SK-N-SH (cell line): ENCODE measurements around the gene NUP210L. TPM values are rescaled to one million over a fixed set of nuclear protein-coding genes. Genes with fewer than 3 reads are reported as not detected.

ENCODE experiments used
- CTCF ChIA-PET: fragments of 300-600, 350-600 bp; formaldehyde crosslinking; extraction: SDS; loops from one replicate; lab custom pipeline; 2021; lab: Yijun Ruan, JAX
- POLR2A ChIA-PET: fragments of 350-600 bp; sonication (Branson Sonifier 250); formaldehyde crosslinking; extraction: SDS; loops from one replicate; lab custom pipeline; 2020; ENCODE audit warnings: antibody characterized with exemption, inconsistent platforms; lab: Yijun Ruan, JAX
- DNase-seq: peaks from one replicate; pipeline ENCODE4 v3.0.0; 2012
- H2AFZ ChIP-seq: fragments of 200-600 bp; sonication (generic); 2 replicates; pipeline ENCODE4 v1.8.1; 2016; ENCODE audit warnings: antibody characterized with exemption, mild to moderate bottlenecking, low read depth
- H3F3A ChIP-seq: fragments of 200-600 bp; sonication (generic); replicated peaks from 2 replicates; pipeline ENCODE3; 2016; ENCODE audit warnings: antibody characterized with exemption, mild to moderate bottlenecking; ENCODE audit not compliant: insufficient read depth
- H3K27ac ChIP-seq, 2 experiments: fragments of 200-500 bp in 1 of 2; fragments of 200-600 bp in 1 of 2; sonication (Bioruptor generic) in 1 of 2; sonication (generic), shearing (Covaris generic) in 1 of 2; 2 replicates each; pipeline versions ENCODE4 v1.5.1 to v1.6.1; 2014 to 2016; ENCODE audit warnings: low read depth in 2 of 2, inconsistent platforms in 1 of 2, low read length in 1 of 2, mild to moderate bottlenecking in 1 of 2, mixed read lengths in 1 of 2
- H3K27me3 ChIP-seq: fragments of 200-600 bp; sonication (generic), shearing (Covaris generic); 2 replicates; pipeline ENCODE4 v1.6.1; 2016; ENCODE audit warnings: mixed run types; ENCODE audit not compliant: insufficient read depth
- H3K36me3 ChIP-seq, 2 experiments: fragments of 200-500 bp in 1 of 2; fragments of 200-600 bp in 1 of 2; sonication (Bioruptor generic) in 1 of 2; sonication (generic) in 1 of 2; replicated peaks in 1 of 2; 2 replicates each; pipeline versions ENCODE3 to v1.5.1; 2014 to 2016; ENCODE audit warnings: low read length in 1 of 2, mild to moderate bottlenecking in 1 of 2; ENCODE audit not compliant: insufficient read depth in 2 of 2, control insufficient read depth in 1 of 2
- H3K4me1 ChIP-seq, 2 experiments: fragments of 200-500 bp in 1 of 2; fragments of 200-600 bp in 1 of 2; sonication (Bioruptor generic) in 1 of 2; sonication (generic), shearing (Covaris generic) in 1 of 2; 2 replicates each; pipeline versions ENCODE4 v1.5.1 to v1.6.1; 2014 to 2016; ENCODE audit warnings: low read depth in 1 of 2, low read length in 1 of 2, mixed run types in 1 of 2; ENCODE audit not compliant: insufficient read depth in 2 of 2, control insufficient read depth in 1 of 2
- H3K4me2 ChIP-seq: fragments of 200-600 bp; sonication (generic), shearing (Covaris generic); 2 replicates; pipeline ENCODE4 v1.6.1; 2017; ENCODE audit warnings: mixed run types
- H3K4me3 ChIP-seq, 2 experiments: fragments of 200-500 bp in 1 of 2; fragments of 200-600 bp in 1 of 2; sonication (Bioruptor generic) in 1 of 2; sonication (generic), shearing (Covaris generic) in 1 of 2; 2 replicates each; pipeline versions ENCODE4 v1.5.1 to v1.8.1; 2014 to 2016; ENCODE audit warnings: low read depth in 2 of 2, inconsistent platforms in 1 of 2, low read length in 1 of 2, mild to moderate bottlenecking in 1 of 2, mixed read lengths in 1 of 2, moderate library complexity in 1 of 2
- H3K79me2 ChIP-seq: fragments of 200-600 bp; sonication (generic); 2 replicates; pipeline ENCODE4 v1.8.1; 2017; ENCODE audit warnings: mild to moderate bottlenecking; ENCODE audit not compliant: insufficient read depth
- H3K9ac ChIP-seq: fragments of 200-600 bp; sonication (generic); 2 replicates; pipeline ENCODE4 v1.6.1; 2017; ENCODE audit warnings: mixed run types
- H3K9me2 ChIP-seq: fragments of 200-600 bp; sonication (generic); 2 replicates; pipeline ENCODE4 v1.6.1; 2017; ENCODE audit warnings: mixed run types
- H3K9me3 ChIP-seq: fragments of 200-600 bp; sonication (generic); 2 replicates; pipeline ENCODE4 v1.6.1; 2017; ENCODE audit warnings: mixed run types, mild to moderate bottlenecking, moderate library complexity
- H4K20me1 ChIP-seq: fragments of 200-600 bp; sonication (generic); 2 replicates; pipeline ENCODE4 v1.6.1; 2017; ENCODE audit warnings: mild to moderate bottlenecking, mixed run types; ENCODE audit not compliant: insufficient read depth
- FOSL2 ChIP-seq: IDR thresholded peaks from 2 replicates; pipeline ENCODE4 v1.4.0; 2012; ENCODE audit warnings: low read depth, mild to moderate bottlenecking, moderate library complexity, borderline replicate concordance
- FOXJ3 ChIP-seq: sonication (generic); formaldehyde crosslinking; IDR thresholded peaks from 2 replicates; pipeline ENCODE4 v1.5.1; 2020; ENCODE audit warnings: mild to moderate bottlenecking, missing genetic modification reagents
- JUND ChIP-seq: IDR thresholded peaks from 2 replicates; pipeline ENCODE4 v1.4.0; 2012
- MXI1 ChIP-seq: IDR thresholded peaks from 2 replicates; pipeline ENCODE4 v1.6.1; 2012; ENCODE audit warnings: mild to moderate bottlenecking, low read depth, low read length, improper control_type of control experiment
- POLR2AphosphoS5 ChIP-seq: IDR thresholded peaks from 2 replicates; pipeline ENCODE4 v1.6.1; 2012; ENCODE audit warnings: low read depth, low read length
- RCOR1 ChIP-seq: fragments of 150-350 bp; IDR thresholded peaks from 2 replicates; pipeline ENCODE4 v1.6.1; 2017; ENCODE audit warnings: antibody characterized with exemption, low read length
- SIN3A ChIP-seq: IDR thresholded peaks from 2 replicates; pipeline ENCODE4 v1.6.1; 2012; ENCODE audit warnings: low read depth, mild to moderate bottlenecking, low read length, moderate library complexity, borderline replicate concordance
- TCF12 ChIP-seq: IDR thresholded peaks from 2 replicates; pipeline ENCODE4 v1.4.0; 2012
- WGBS: methylation state at CpG from one replicate; pipeline ENCODE4 v1.1.6; 2017; ENCODE audit warnings: low lambda C conversion rate; 5-methylcytosine and 5-hydroxymethylcytosine counted together
- polyA plus RNA-seq, 3 experiments: library from polyadenylated mRNA; depleted of rRNA; stranded (reverse); fragments of >200 nt; gene quantifications; 2 replicates each; pipeline ENCODE4 v1.2.3, GENCODE V29; 2012
- TF ChIP-seq, protein P1 (sequence below): IDR thresholded peaks from 2 replicates; pipeline ENCODE4 v1.6.1; 2012; ENCODE audit warnings: mild to moderate bottlenecking, low read depth, low read length, moderate library complexity
- TF ChIP-seq, protein P2 (sequence below): IDR thresholded peaks from 2 replicates; pipeline ENCODE4 v1.4.0; 2012; ENCODE audit warnings: low read depth, borderline replicate concordance
- TF ChIP-seq, protein P3 (sequence below): fragments of 200-600 bp; sonication (generic); IDR thresholded peaks from 2 replicates; pipeline ENCODE4 v1.6.1; 2017; ENCODE audit warnings: antibody characterized with exemption, mild to moderate bottlenecking, moderate library complexity
- TF ChIP-seq, protein P4 (sequence below): IDR thresholded peaks from 2 replicates; pipeline ENCODE4; 2012

Gene NUP210L
- polyA plus RNA-seq, 1 of the 3 experiments (the other 2 are of a cell fraction) = not detected

DNA sequence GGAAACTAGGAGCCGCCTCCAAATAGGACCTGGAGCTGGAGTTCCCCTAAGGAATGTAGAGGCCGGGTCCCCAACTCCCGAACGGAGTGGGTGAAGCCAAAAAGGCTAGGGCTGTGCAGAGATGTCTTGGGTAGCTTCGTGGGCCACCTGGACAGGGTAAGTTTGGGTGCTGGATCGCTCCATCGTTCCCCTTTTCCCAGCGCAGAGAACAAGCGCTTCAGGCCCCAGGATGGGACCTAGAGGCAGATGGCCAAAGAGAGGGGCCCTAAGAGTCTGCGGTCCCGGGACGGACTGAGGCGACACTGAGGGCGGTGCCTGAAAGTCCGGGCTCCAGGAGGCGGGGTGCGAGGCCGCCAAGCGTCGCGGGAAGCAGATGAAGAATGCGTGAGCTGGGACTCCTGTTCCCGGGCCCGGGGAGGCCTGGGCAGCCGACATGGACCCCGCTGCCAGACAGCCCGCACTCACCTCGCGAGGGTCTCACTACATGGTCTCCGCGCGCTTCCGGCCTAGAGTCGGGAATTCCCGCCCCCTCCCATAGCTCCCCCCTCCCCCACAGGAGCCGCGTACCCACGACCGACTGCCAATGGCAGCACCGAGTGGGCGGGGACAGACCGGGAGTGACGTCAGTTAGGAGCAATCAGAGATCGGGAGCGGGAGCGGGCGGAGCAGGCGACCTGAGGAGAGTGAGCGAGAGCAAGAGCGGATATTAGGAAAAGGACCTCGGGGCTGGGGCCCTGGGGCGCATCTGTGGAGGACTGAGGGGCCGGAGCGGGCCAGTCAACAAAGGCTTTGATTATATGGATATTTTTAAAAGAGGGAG lies 191.6 kb downstream of the NUP210L start, which contains the start of gene SLC39A1 (continued):
- TF ChIP-seq, protein P1, sequence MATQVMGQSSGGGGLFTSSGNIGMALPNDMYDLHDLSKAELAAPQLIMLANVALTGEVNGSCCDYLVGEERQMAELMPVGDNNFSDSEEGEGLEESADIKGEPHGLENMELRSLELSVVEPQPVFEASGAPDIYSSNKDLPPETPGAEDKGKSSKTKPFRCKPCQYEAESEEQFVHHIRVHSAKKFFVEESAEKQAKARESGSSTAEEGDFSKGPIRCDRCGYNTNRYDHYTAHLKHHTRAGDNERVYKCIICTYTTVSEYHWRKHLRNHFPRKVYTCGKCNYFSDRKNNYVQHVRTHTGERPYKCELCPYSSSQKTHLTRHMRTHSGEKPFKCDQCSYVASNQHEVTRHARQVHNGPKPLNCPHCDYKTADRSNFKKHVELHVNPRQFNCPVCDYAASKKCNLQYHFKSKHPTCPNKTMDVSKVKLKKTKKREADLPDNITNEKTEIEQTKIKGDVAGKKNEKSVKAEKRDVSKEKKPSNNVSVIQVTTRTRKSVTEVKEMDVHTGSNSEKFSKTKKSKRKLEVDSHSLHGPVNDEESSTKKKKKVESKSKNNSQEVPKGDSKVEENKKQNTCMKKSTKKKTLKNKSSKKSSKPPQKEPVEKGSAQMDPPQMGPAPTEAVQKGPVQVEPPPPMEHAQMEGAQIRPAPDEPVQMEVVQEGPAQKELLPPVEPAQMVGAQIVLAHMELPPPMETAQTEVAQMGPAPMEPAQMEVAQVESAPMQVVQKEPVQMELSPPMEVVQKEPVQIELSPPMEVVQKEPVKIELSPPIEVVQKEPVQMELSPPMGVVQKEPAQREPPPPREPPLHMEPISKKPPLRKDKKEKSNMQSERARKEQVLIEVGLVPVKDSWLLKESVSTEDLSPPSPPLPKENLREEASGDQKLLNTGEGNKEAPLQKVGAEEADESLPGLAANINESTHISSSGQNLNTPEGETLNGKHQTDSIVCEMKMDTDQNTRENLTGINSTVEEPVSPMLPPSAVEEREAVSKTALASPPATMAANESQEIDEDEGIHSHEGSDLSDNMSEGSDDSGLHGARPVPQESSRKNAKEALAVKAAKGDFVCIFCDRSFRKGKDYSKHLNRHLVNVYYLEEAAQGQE = no peak
- TF ChIP-seq POLR2AphosphoS5 (peak; percentile 77), TCF12 (no peak)
- TF ChIP-seq, all 33 proteins: peak for 10

DNA sequence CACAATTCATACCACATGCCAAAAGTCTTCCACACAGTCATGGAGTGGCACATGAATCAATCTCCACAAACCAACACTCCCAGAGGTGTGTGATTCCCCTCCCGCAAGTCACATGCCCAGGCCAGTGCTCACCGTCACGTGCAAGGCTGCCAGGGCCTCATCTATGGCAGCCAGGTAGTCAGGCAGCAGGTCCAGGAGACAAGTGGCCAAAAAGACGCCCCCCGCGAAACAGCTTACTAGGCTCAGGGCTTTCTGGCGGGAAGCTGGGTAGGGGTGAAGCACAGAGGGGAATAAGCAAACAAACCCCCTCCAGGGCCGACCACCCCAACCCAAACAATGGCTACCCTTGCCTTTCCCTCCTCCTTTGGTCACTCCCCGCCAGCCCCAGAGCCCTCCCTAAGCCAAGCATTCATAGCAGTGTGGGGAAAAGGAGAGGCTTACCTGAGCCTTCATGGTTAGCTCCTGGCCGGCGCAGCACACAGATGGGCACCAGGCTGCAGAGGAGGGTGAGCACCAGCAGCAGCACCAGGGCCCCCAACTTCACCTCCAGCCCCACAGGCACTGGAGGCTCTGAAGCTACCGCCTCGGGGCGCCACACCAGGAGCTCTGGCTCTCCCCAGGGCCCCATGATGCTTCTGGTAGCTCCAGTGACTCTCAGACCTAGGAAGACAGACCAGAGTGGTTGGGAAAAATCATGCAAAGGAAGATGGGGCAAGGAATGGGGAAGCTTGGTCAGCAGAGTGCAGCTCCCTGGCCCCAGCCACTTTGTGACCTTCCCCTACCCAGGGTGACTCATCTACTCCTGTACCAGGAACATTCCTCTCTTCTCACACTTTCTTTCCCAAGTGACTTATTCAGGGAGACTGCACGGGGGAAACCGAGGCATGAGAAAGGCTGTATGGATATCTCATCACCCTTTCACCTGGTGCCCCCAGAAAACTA lies 192.5 kb downstream of the NUP210L start:
- Histone ChIP-seq H2AFZ (peak overlapping the region; percentile 86), H3K27me3 (no peaks in the 10 kb centered on the region), H3K9ac (peak overlapping the region; percentile 81), H3K4me1 (peaks cover 0 to 38% of the 10 kb centered on the region in 2 experiments; a peak in 2 of 4 replicates), H3K27ac (peak overlapping the region; percentile 70 to 94), H3K4me3 (peak overlapping the region; percentile 77 to 91), H3K36me3 (peaks cover 12 to 15% of the 10 kb centered on the region in 2 experiments)
- ChIA-PET POLR2A (interaction anchor here (1.0 to 3.4 kb wide), 8 partner anchors 9 to 179 kb away, joined by 4 to 20 read pairs (median 6); partner anchors contain the start of genes JTB and RPS27), CTCF (interaction anchor here (1.0 to 8.6 kb wide), 6 partner anchors 15 to 165 kb away, joined by 3 to 50 read pairs (median 6); partner anchors contain the start of genes DENND4B, JTB and RAB13)
- TF ChIP-seq JUND = 0 out of 2 replicates have a peak, but pooled peaks have one; percentile 9
- no peak for TF ChIP-seq RCOR1
- no peak for TF ChIP-seq SIN3A
- TF ChIP-seq MXI1 = peak; percentile 45; the same call in 1 of the 2 replicates
- TF ChIP-seq FOSL2 = peak; percentile 60; the same call in 1 of the 2 replicates
- TF ChIP-seq, protein P2, sequence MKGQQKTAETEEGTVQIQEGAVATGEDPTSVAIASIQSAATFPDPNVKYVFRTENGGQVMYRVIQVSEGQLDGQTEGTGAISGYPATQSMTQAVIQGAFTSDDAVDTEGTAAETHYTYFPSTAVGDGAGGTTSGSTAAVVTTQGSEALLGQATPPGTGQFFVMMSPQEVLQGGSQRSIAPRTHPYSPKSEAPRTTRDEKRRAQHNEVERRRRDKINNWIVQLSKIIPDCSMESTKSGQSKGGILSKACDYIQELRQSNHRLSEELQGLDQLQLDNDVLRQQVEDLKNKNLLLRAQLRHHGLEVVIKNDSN = peak; percentile 40; the same call in 1 of the 2 replicates
- TF ChIP-seq, protein P3, sequence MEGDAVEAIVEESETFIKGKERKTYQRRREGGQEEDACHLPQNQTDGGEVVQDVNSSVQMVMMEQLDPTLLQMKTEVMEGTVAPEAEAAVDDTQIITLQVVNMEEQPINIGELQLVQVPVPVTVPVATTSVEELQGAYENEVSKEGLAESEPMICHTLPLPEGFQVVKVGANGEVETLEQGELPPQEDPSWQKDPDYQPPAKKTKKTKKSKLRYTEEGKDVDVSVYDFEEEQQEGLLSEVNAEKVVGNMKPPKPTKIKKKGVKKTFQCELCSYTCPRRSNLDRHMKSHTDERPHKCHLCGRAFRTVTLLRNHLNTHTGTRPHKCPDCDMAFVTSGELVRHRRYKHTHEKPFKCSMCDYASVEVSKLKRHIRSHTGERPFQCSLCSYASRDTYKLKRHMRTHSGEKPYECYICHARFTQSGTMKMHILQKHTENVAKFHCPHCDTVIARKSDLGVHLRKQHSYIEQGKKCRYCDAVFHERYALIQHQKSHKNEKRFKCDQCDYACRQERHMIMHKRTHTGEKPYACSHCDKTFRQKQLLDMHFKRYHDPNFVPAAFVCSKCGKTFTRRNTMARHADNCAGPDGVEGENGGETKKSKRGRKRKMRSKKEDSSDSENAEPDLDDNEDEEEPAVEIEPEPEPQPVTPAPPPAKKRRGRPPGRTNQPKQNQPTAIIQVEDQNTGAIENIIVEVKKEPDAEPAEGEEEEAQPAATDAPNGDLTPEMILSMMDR = peak; percentile 10; the same call in 1 of the 2 replicates
- TF ChIP-seq, protein P4, sequence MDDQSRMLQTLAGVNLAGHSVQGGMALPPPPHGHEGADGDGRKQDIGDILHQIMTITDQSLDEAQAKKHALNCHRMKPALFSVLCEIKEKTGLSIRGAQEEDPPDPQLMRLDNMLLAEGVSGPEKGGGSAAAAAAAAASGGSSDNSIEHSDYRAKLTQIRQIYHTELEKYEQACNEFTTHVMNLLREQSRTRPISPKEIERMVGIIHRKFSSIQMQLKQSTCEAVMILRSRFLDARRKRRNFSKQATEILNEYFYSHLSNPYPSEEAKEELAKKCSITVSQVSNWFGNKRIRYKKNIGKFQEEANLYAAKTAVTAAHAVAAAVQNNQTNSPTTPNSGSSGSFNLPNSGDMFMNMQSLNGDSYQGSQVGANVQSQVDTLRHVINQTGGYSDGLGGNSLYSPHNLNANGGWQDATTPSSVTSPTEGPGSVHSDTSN = no peak
- TF ChIP-seq FOXJ3 (CRISPR knock-in tag) = no peak
- TF ChIP-seq, all 33 proteins: peak for 5
- Histone ChIP-seq H4K20me1 (peaks cover 5% of the 10 kb centered on the region; the same call in 1 of the 2 replicates), H3K4me2 (peak overlapping the region; percentile 93), H3K9me3 (no peaks in the 10 kb centered on the region), H3K9me2 (no peaks in the 10 kb centered on the region), H3F3A (peaks cover 27% of the 10 kb centered on the region), H3K79me2 (peaks cover 59% of the 10 kb centered on the region)
- DNase-seq = no peak
- 29% methylated on average over 12 of the region's 16 CpGs for WGBS
